Epithelial cell of esophagus (primary cell): ENCODE data around the gene GOLGA8Q.
"Not testable (repeated sequence)": the region's sequence is repeated elsewhere in the genome, so short reads cannot be mapped to it uniquely, and the experiment has no call there.

Experiments used
- DNase-seq: peaks from one replicate; pipeline ENCODE4 v3.0.0; 2010; ENCODE audit warnings: low read depth
- H3K4me3 ChIP-seq: 2 replicates; pipeline ENCODE4 v1.5.1; 2011; ENCODE audit warnings: mild to moderate bottlenecking, low read length, control low read depth

Gene GOLGA8Q, protein sequence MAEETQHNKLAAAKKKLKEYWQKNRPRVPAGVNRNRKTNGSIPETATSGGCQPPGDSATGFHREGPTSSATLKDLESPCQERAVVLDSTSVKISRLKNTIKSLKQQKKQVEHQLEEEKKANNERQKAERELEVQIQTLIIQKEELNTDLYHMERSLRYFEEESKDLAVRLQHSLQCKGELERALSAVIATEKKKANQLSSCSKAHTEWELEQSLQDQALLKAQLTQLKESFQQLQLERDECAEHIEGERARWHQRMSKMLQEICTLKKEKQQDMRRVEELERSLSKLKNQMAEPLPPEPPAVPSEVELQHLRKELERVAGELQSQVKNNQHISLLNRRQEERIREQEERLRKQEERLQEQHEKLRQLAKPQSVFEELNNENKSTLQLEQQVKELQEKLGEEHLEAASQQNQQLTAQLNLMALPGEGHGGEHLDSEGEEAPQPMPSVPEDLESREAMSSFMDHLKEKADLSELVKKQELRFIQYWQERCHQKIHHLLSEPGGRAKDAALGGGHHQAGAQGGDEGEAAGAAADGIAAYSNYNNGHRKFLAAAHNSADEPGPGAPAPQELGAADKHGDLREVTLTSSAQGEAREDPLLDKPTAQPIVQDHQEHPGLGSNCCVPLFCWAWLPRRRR

DNA sequence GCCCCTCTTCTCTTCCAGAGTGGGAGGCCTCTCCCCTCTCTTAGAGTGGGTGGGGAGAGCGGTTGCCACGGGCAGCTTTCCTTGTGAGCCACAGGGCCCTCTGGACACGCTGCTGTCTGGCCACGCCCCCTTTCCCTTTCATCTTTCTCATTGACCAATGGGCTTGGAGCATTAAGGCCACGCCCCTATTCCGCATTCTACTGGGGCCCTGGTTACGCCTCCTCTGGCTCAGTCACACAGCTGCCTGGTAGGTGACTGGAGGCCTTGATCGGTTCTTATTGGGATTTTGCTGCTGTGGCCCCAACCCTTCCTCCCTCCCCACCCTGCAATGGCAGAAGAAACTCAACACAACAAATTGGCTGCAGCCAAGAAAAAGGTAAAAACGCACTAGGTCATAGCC, at the start of gene GOLGA8Q:
Gene GOLGA8Q, plus strand, starts transcription at position 301 of the 400 bp plus-strand sequence. Its CDS starts 28 bp downstream, at position 329.
- H3K4me3 ChIP-seq, DNase-seq: not testable (repeated sequence)

DNA sequence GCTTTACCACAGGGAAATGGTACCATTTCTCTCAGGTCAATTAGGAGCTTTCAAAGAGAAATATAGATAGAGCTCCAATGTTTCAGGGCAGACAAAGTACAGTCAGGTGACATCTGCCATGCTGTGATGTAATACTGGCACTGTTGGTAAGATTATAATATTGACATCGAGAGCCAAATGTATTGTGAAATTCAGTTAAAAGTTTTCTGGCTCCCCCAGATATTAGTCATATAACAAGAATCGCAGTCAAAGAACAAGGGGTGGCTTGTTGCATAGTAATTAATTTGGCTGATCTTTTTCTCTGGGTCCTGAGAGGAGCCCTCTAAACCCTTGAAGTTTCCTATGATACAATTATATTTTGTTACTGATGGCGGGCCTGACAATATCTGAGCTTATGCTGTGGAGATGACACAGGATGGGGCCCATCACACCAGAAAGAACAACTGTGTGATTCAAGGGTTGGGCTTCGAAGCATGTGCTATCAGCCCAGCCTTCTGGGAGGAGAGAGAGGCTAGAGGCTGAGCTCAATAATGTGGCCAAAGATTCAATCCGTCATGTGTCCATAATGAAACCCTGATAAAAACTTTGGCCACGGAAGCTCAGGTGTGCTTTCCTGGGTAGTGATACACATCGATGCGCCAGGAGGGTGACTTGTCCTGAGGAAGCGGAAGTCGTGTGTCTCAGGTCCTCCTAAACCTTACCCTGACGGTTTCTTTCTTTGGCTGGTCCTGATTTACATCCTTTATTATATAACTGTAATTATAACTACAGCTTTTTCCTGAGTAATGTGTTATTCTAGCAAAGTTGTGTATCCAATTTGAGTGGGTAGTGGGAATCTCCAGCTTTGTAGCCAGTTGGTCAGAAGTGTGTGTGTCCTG, 48.7 kb upstream of the GOLGA8Q start:
- not testable (repeated sequence) for H3K4me3 ChIP-seq, DNase-seq

DNA sequence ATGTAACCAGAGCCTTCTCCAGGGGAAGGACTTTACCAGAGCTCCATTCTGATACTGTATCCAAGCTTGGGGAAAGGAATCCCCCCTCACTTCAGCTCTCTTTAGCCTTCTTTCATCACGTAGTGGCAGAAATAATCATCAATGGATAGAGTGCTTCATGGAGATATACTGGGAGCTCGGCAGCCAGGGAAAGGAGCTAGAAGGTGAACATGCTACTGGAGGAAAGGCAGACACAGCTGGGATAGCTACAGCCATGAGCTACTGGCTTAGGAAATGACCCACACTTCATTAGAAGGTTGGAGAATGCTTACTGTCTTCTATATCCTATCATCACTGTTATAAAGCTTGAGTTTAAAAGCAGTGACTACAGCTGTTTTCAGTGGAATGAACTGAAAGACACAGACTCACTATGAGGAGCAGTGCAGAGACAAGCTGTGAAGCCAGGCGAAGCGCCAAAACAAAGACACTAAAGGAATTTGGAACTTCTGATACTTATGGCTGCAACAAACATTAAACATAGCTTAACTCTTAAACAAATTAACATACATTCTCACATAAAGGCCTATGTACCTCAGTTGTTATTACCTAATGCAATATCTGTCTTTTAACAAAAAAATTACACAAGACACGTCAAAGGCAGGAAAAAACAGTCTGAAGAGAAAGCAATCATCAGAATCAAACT, 47.5 kb upstream of the GOLGA8Q start:
- not testable (repeated sequence) for DNase-seq, H3K4me3 ChIP-seq

DNA sequence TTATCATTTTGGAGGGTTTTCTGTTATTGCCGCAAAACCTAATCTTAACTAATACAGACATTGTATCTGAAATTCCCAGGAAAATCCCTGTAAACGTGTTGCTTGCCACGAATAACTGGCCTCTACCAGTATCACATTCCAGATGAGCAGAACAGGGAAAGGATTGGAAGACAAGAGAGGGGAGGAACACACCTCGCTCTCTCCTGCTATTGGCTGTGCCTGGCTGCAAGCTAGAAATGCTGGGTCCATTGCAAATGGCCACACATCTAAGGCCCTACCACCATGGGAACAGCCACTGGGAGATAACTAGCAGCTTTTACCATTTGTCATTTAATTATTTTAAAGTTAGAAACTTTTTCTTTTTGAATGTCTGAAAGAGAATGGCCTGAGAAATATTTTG, 37.3 kb upstream of the GOLGA8Q start:
- not testable (repeated sequence) for DNase-seq, H3K4me3 ChIP-seq

DNA sequence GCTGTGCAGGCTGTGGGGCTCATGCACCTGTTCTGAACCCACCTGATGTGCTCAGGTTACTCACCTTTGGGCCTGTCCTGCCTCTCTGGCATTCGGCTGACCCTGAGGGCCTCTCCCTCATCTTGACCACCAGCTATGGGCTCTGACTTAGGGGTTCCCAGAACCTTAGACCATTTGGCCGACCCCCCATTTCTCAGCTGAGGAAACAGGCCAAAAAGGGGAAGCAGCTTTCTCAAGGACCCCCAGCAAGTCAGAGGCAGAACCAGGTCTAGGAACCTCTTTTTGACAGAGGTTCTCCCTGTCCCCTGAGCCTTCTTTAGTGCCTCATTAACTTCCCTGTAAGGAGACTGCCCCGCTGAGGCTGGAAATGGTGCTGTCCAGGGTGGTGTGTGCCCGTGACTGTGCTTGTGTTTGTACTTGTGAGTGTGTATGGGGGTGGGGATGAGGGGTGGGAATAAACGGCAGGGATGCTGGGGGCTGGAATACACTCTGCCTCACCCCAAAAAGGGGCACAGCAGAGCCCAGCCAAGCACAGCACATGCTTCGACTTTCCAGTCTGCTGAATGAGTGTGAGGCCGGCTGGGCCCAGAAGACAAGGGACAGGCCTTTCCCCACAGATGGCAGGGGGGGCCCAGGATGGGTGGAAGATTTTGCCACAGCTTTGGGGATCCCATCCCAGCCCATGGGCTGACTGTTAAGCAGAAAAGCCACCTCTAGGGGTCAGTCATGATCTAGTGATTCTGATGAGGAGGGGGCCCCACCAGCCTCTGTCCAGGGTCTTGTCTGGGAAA, 28.2 kb upstream of the GOLGA8Q start:
- not testable (repeated sequence) for H3K4me3 ChIP-seq, DNase-seq

DNA sequence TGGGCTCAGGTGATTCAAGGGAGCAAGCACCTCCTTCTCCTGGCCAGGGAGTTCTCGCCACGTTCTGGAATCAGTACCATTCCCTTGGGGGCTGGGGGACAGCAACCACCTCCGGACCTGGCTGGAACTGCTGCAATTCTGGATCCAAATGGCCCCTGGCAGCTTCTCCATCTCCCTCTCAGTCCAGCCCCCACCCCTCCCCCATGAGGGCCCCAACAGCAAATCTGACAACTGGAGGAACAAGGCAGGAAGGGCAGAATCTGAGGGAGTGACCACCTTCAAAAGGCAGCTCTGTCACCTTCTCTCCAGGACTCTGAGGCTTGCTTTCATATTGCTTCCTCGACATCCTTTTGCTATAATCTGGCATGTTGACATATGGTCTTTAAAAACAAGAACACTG, 25.9 kb upstream of the GOLGA8Q start:
- DNase-seq, H3K4me3 ChIP-seq: not testable (repeated sequence)

GRCh38 chr15:30529049-30529448, 22.8 kb upstream of the GOLGA8Q start:
- DNase-seq, H3K4me3 ChIP-seq: not testable (repeated sequence)

GRCh38 chr15:30566949-30567348, 15.1 kb downstream of the GOLGA8Q start:
- H3K4me3 ChIP-seq, DNase-seq: not testable (repeated sequence)

GRCh38 chr15:30573012-30573491, 21.2 kb downstream of the GOLGA8Q start:
- not testable (repeated sequence) for H3K4me3 ChIP-seq, DNase-seq

DNA sequence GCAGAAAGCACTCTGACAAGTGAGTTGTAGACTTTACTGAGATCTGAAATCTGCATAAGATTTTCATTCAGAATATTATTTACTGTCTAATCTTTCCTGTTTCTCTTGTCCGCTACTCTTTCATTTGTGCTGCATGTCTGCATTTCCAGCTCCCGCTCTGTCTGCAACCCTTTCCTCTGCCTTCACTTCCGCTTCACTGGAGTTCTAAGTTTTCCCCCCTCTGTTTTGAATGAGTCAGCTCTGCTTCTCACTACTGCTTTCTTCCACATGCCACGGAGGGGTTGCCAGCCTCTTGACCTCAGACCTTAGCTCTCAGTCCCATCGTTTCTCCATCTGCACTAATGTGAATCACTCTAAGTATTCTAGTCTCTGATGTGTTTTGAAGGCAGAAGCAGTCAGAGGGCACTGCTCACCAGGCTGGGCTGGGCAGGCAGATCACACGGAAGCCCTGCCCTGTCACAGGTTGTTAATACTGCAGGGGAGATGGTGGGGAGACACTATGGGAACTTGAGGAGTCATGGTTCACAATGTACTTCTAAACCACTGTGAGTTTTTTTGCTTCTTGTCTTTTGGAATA, 27.6 kb downstream of the GOLGA8Q start:
- not testable (repeated sequence) for DNase-seq, H3K4me3 ChIP-seq

GRCh38 chr15:30580716-30581115, 28.9 kb downstream of the GOLGA8Q start:
- not testable (repeated sequence) for DNase-seq, H3K4me3 ChIP-seq

DNA sequence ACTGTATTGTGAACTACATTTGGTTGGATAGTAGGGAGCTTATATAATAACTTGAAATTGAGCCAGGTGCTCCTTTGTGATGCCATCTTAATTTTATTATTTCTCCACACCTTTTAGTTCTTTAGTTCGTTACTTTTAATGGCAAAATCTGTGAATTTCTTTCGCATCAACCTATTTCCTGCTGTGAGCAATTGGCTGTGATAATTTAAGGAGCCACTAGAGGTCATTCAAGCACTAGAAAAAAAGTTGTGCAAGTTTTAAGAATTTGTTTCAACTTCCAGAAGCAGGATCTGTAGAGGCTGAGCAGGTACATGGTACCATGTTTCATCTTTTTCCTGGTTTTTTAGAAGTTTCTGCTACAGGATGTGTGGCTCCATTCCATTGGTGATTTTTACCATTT, 47.1 kb downstream of the GOLGA8Q start:
- DNase-seq: not testable (repeated sequence)

DNA sequence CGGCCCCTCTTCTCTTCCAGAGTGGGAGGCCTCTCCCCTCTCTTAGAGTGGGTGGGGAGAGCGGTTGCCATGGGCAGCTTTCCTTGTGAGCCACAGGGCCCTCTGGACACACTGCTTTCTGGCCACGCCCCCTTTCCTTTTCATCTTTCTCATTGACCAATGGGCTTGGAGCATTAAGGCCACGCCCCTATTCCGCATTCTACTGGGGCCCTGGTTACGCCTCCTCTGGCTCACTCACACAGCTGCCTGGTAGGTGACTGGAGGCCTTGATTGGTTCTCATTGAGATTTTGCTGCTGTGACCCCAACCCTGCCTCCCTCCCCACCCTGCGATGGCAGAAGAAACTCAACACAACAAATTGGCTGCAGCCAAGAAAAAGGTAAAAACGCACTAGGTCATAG, 51.9 kb downstream of the GOLGA8Q start, which contains the start of gene GOLGA8H:
Gene GOLGA8H, plus strand, starts transcription at position 233 of the 400 bp plus-strand sequence. Its CDS starts 98 bp downstream, at position 331.
- not testable (repeated sequence) for DNase-seq, H3K4me3 ChIP-seq

More for the DNA sequence above, 47.1 kb downstream of the GOLGA8Q start:
- not testable (repeated sequence) for H3K4me3 ChIP-seq
